Breast epithelium (tissue), 4 donors: Measurements from ENCODE around the gene MAP3K14. TPM values are rescaled to one million over a fixed set of nuclear protein-coding genes. Genes with fewer than 3 reads are reported as not detected.

Experiments
- DNase-seq, 2 donors: peaks; one replicate each; pipeline ENCODE4 v3.0.0-alpha.2; 2019; ENCODE audit warnings: low spot score in 2 of 2
- H3K27ac ChIP-seq, 2 donors: fragments of 200-600 bp; sonication (generic) in 1 of 2; one replicate each; pipeline ENCODE4 v1.5.1; 2016 to 2019; ENCODE audit warnings: mild to moderate bottlenecking in 1 of 2
- H3K27me3 ChIP-seq, 2 donors: fragments of 200-600 bp; sonication (generic) in 1 of 2; one replicate each; pipeline versions ENCODE4 v1.5.1 to v1.6.0; 2017 to 2019; ENCODE audit warnings: control low read depth in 1 of 2, mild to moderate bottlenecking in 1 of 2
- H3K36me3 ChIP-seq: fragments of 200-600 bp; one replicate; pipeline ENCODE4 v1.5.1; 2019
- H3K4me1 ChIP-seq, 2 donors: fragments of 200-600 bp; sonication (generic); one replicate each; pipeline ENCODE4 v1.5.1; 2016 to 2019; ENCODE audit warnings: control low read depth in 1 of 2
- H3K4me3 ChIP-seq, 3 donors: fragments of 200-600 bp; sonication (generic); 1 replicate in 2 of 3; 2 replicates in 1 of 3; pipeline ENCODE4 v1.5.1; 2016 to 2019; ENCODE audit warnings: mild to moderate bottlenecking in 3 of 3, moderate library complexity in 2 of 3
- H3K9me3 ChIP-seq, 2 donors: fragments of 200-600 bp; sonication (generic) in 1 of 2; one replicate each; pipeline ENCODE4 v1.5.1; 2016 to 2019; ENCODE audit warnings: control low read depth in 1 of 2
- CTCF ChIP-seq, 3 donors: fragments of 450-650 bp; IDR thresholded peaks; one replicate each; pipeline ENCODE4 v1.5.1; 2016 to 2017; ENCODE audit warnings: antibody characterized with exemption in 3 of 3, mild to moderate bottlenecking in 3 of 3, moderate library complexity in 3 of 3
- POLR2A ChIP-seq: fragments of 450-650 bp; IDR thresholded peaks from one replicate; pipeline ENCODE4 v1.6.1; 2016; ENCODE audit warnings: antibody characterized with exemption, mild to moderate bottlenecking, moderate library complexity
- POLR2AphosphoS5 ChIP-seq, 3 donors: sonication (generic); formaldehyde crosslinking; IDR thresholded peaks; one replicate each; pipeline ENCODE4 v1.6.1; 2017; ENCODE audit warnings: antibody characterized with exemption in 3 of 3
- intact Hi-C: fragments of 100-400 bp; cut with DNase I; formaldehyde crosslinking; loops from one replicate; pipeline ENCODE4 v1.15.1; 2023; ENCODE audit warnings: low total_unique reads
- total RNA-seq, 3 donors: library from RNA; depleted of rRNA; stranded (reverse); fragments of >200 nt; gene quantifications; one replicate each; pipeline ENCODE4 v1.1.0, GENCODE V29; 2016

Gene MAP3K14
- total RNA-seq, 3 donors from 2014 or later = 4.3 to 12.3 (median 6.9) TPM

GRCh38 chr17:45266372-45266926 is 50.4 kb downstream of the MAP3K14 start:
- H3K36me3 ChIP-seq = peaks cover 6% of the 10 kb centered on the region
- no peaks in the 10 kb centered on the region for H3K9me3 ChIP-seq
- peak overlapping the region; percentile 11 to 12 for H3K27ac ChIP-seq
- TF ChIP-seq CTCF (IDR thresholded peaks at IDR 0.05) = no peak
- H3K4me3 ChIP-seq = no peak overlapping the region
- intact Hi-C loops = no loop called here
- DNase-seq = no peak
- no peaks in the 10 kb centered on the region for H3K27me3 ChIP-seq
- peaks cover 12% of the 10 kb centered on the region in 2 donors for H3K4me1 ChIP-seq

- Histone ChIP-seq H3K9me3 (no peaks in the 10 kb centered on the region), H3K36me3 (peaks cover 6% of the 10 kb centered on the region), H3K4me3 (no peak overlapping the region), H3K4me1 (peaks cover 12% of the 10 kb centered on the region in 2 donors), H3K27me3 (no peaks in the 10 kb centered on the region), H3K27ac (peak overlapping the region in 1 of 2 donors; percentile 11)
- no peak for DNase-seq
- TF ChIP-seq POLR2AphosphoS5 (IDR thresholded peaks at IDR 0.05) = no peak
- no peak for TF ChIP-seq CTCF (IDR thresholded peaks at IDR 0.05)
- TF ChIP-seq POLR2A = no peak
- intact Hi-C loops = no loop called here
Observed at GRCh38 chr17:45265821-45266220, 51.0 kb downstream of the MAP3K14 start.

- H3K4me1 ChIP-seq = peaks cover 12% of the 10 kb centered on the region in 2 donors
- H3K27me3 ChIP-seq = no peaks in the 10 kb centered on the region
- no peak for DNase-seq
- TF ChIP-seq POLR2AphosphoS5 (IDR thresholded peaks at IDR 0.05) = no peak
- no peak for TF ChIP-seq POLR2A
- no peak for TF ChIP-seq CTCF (IDR thresholded peaks at IDR 0.05)
- no peaks in the 10 kb centered on the region for H3K36me3 ChIP-seq
- intact Hi-C loops = no loop called here
- no peak overlapping the region for H3K27ac ChIP-seq
- no peak overlapping the region for H3K4me3 ChIP-seq
- H3K9me3 ChIP-seq = no peaks in the 10 kb centered on the region
Observed at GRCh38 chr17:45264988-45265387, 51.8 kb downstream of the MAP3K14 start.

GRCh38 chr17:45264430-45264829 is 52.4 kb downstream of the MAP3K14 start:
- H3K4me1 ChIP-seq = peaks cover 12% of the 10 kb centered on the region in 2 donors
- no peaks in the 10 kb centered on the region for H3K27me3 ChIP-seq
- DNase-seq = no peak
- intact Hi-C loops = no loop called here
- no peaks in the 10 kb centered on the region for H3K36me3 ChIP-seq
- H3K9me3 ChIP-seq = no peaks in the 10 kb centered on the region
- H3K27ac ChIP-seq = no peak overlapping the region
- TF ChIP-seq POLR2A (no peak), POLR2AphosphoS5 (IDR thresholded peaks at IDR 0.05) (no peak), CTCF (IDR thresholded peaks at IDR 0.05) (no peak)
- H3K4me3 ChIP-seq = no peak overlapping the region

- Histone ChIP-seq H3K4me3 (no peak overlapping the region), H3K4me1 (peaks cover 12% of the 10 kb centered on the region in 2 donors), H3K9me3 (no peaks in the 10 kb centered on the region), H3K36me3 (no peaks in the 10 kb centered on the region), H3K27ac (peak overlapping the region; percentile 44 to 75), H3K27me3 (no peaks in the 10 kb centered on the region)
- no peak for DNase-seq
- intact Hi-C loops = no loop called here
- TF ChIP-seq POLR2A = no peak
- no peak for TF ChIP-seq POLR2AphosphoS5 (IDR thresholded peaks at IDR 0.05)
- no peak for TF ChIP-seq CTCF (IDR thresholded peaks at IDR 0.05)
Observed at GRCh38 chr17:45263477-45263860, 53.4 kb downstream of the MAP3K14 start.
